Esophagus squamous epithelium (tissue), 4 donors: ENCODE measurements around the gene IFT43.

Source experiments
- CTCF ChIP-seq, 6 experiments: fragments of 450-650 bp in 4 of 6; fragments of 200-600 bp in 2 of 6; sonication (generic) in 2 of 6; IDR thresholded peaks; one replicate each; pipeline ENCODE4 v1.5.1; 2016 to 2019; ENCODE audit warnings: antibody characterized with exemption in 6 of 6, mild to moderate bottlenecking in 4 of 6, moderate library complexity in 4 of 6
- POLR2A ChIP-seq, 4 donors: fragments of 450-650 bp; IDR thresholded peaks; one replicate each; pipeline ENCODE4 v1.6.1; 2017; ENCODE audit warnings: antibody characterized with exemption in 4 of 4, mild to moderate bottlenecking in 4 of 4, moderate library complexity in 3 of 4

GRCh38 chr14:76098047-76098446, 112.5 kb downstream of the IFT43 start:
- TF ChIP-seq POLR2A (IDR thresholded peaks at IDR 0.05) (no peak), CTCF (IDR thresholded peaks at IDR 0.05) (no peak)
